ENCODE data around the gene ASB18.

Gene ASB18

DNA sequence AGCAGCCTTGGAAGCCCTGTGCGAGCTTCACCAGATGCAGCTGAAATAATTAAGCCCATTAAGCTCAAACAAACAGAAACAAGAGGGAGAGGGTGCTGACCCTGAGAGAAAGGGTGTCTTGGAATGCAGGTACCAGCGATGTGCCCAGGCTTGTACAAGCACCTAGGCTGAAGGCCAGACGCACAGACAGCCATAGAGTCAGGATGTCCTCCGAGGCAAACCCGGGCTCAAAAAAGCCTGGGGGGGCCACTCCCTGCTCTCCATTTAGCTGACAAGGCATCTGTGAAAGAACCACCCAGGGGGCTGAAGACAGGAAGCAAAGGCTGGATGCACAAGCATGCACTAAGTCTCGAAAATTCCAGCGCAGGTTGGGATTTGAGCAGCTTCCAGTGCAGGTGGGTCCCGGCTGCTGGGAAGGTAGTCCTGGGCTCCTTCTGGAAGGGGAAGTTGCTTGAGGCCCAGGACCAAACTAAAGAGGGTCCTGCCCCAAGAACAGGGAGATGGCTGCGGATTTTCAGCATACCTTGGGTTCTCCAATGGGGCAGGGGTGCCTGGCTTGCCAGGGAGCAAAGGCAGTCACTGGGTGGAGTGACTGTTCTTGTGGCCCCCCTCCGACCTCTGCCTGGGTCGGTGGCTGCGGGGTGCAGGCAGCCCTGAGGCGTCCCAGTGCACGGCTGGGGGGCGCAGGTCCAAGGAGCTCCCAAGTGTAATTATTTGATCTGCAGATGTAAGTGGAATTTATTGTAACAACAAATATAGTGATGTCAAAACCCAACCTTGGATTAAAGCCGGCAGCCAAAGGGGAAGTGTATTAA lies 102.0 kb downstream of the ASB18 start:
- H3K4me3 ChIP-seq (ENCODE audit: control insufficient read depth, low read depth, low read length), result no peak overlapping the region
- TF ChIP-seq CTCF (conservative IDR thresholded peaks at IDR 0.05; ENCODE audit: control insufficient read depth, insufficient read depth, low read depth, low read length), result no peak
- DNase-seq (ENCODE audit: low read depth), result no peak

- DNase-seq (ENCODE audit: low read depth), result no peak
- no peak overlapping the region for H3K4me3 ChIP-seq (ENCODE audit: control insufficient read depth, low read depth, low read length)
- no peak for TF ChIP-seq CTCF (conservative IDR thresholded peaks at IDR 0.05; ENCODE audit: control insufficient read depth, insufficient read depth, low read depth, low read length)
Observed at GRCh38 chr2:236161531-236161930, 102.7 kb downstream of the ASB18 start.

- TF ChIP-seq CTCF (conservative IDR thresholded peaks at IDR 0.05; ENCODE audit: control insufficient read depth, insufficient read depth, low read depth, low read length), result no peak
- DNase-seq (ENCODE audit: low read depth), result no peak
- H3K4me3 ChIP-seq (ENCODE audit: control insufficient read depth, low read depth, low read length), result no peak overlapping the region
Observed at GRCh38 chr2:236161082-236161462, 103.1 kb downstream of the ASB18 start.

GRCh38 chr2:236160366-236161081 lies 103.7 kb downstream of the ASB18 start:
- TF ChIP-seq CTCF (conservative IDR thresholded peaks at IDR 0.05; ENCODE audit: control insufficient read depth, insufficient read depth, low read depth, low read length), result no peak
- no peak for DNase-seq (ENCODE audit: low read depth)
- no peak overlapping the region for H3K4me3 ChIP-seq (ENCODE audit: control insufficient read depth, low read depth, low read length)

GRCh38 chr2:236159778-236160170 lies 104.4 kb downstream of the ASB18 start:
- H3K4me3 ChIP-seq (ENCODE audit: control insufficient read depth, low read depth, low read length), result no peak overlapping the region
- no peak for DNase-seq (ENCODE audit: low read depth)
- TF ChIP-seq CTCF (conservative IDR thresholded peaks at IDR 0.05; ENCODE audit: control insufficient read depth, insufficient read depth, low read depth, low read length), result no peak

- no peak overlapping the region for H3K4me3 ChIP-seq (ENCODE audit: control insufficient read depth, low read depth, low read length)
- TF ChIP-seq CTCF (conservative IDR thresholded peaks at IDR 0.05; ENCODE audit: control insufficient read depth, insufficient read depth, low read depth, low read length), result no peak
- no peak for DNase-seq (ENCODE audit: low read depth)
Observed at GRCh38 chr2:236158969-236159777, 105.0 kb downstream of the ASB18 start.

All from fibroblast of mammary gland (primary cell).